ENCODE data around the gene DCLK2.

GRCh38 chr4:150078579-150079080, 385 bp downstream of the DCLK2 start:
- TF ChIP-seq CTCF (IDR thresholded peaks at IDR 0.05; ENCODE audit: low read depth, low read length): no peak
- TF ChIP-seq EZH2phosphoT487 (IDR thresholded peaks at IDR 0.05; ENCODE audit: low read depth): no peak

All from OCI-LY3 (cell line).